HS-5 (cell line): Measurements from ENCODE around the gene RLF.

Source experiments
- DNase-seq: peaks from one replicate; pipeline ENCODE4 v3.0.0-alpha.2; 2012; ENCODE audit warnings: low read depth

The RLF gene

DNA sequence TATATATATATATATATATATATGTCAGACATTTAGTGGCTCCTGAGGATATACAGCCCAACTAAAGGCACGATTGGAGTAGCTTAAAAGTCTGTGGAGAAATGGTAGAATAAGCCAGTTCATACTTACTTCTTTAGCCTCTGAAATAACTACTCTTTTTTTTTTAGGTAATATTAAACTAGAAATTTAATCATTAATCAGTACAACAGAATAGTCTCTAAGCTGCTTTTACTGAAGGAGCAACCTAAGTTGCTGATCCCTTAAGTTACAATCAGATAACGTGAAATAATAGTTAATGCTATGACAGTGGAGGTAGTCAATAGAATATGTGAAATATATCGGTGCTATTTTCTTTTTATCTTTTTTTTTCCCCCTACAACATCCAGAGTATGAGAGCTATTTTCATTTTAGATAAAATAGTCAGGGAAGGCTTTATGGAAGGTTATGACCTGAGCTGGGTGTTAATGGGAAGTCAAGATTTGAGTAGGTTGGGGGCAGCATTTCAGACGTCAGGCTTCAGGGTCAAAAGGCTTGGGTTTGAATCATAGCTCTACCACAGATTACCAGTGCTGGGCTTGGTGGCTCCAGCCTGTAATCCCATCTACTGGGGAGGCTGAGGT is 112.5 kb downstream of the RLF start:
- DNase-seq = no peak

GRCh38 chr1:40274331-40274730 is 113.1 kb downstream of the RLF start:
- no peak for DNase-seq

DNA sequence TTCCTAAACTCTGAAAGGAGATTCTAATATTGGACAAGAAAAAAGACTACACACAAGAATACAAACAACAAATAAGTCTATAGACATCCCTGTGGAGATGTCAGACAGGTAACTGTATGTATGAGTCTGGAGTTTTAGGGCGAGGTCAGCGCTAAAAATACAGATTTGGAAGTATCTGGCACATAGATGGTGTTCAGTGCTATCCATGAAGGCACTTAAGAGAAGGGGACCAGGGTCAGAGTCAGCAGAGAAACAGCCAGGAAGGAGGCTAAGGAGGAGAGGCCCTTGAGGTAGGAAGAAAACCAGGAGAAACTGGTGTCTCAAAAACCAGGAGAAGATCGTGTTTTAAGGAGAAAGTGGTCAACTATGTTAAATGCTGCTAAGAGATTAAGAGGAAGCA is 114.9 kb downstream of the RLF start:
- no peak for DNase-seq

DNA sequence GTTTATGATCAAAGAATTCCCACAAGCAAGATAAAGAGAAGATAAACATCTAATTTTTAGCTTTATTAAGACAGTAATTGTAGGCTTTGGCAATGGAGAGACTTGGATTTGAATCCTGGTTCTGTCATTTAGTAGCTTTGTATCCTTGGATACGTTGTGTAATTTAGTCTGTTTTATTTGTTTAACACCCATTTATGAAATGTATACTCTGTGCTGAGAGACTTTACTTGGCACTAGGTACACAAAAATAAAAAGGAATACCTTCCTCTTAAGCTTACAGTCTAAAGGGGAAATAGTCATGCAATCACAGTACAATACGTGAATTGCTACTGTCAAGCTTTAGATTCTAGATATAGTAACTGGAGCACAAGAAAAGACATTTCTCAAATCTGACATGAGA is 120.7 kb downstream of the RLF start:
- DNase-seq = no peak
